ENCODE data around the gene ZFYVE28. TPM values are rescaled to one million over a fixed set of nuclear protein-coding genes. Genes with fewer than 3 reads are reported as not detected.

The ZFYVE28 gene
- total and polyA plus RNA-seq, 10 of the 15 experiments (the other 5 are each of a cell fraction or from before 2014, with no cell fraction given): 0.06 to 1.9 (median 0.22) TPM; not detected in 1

DNA sequence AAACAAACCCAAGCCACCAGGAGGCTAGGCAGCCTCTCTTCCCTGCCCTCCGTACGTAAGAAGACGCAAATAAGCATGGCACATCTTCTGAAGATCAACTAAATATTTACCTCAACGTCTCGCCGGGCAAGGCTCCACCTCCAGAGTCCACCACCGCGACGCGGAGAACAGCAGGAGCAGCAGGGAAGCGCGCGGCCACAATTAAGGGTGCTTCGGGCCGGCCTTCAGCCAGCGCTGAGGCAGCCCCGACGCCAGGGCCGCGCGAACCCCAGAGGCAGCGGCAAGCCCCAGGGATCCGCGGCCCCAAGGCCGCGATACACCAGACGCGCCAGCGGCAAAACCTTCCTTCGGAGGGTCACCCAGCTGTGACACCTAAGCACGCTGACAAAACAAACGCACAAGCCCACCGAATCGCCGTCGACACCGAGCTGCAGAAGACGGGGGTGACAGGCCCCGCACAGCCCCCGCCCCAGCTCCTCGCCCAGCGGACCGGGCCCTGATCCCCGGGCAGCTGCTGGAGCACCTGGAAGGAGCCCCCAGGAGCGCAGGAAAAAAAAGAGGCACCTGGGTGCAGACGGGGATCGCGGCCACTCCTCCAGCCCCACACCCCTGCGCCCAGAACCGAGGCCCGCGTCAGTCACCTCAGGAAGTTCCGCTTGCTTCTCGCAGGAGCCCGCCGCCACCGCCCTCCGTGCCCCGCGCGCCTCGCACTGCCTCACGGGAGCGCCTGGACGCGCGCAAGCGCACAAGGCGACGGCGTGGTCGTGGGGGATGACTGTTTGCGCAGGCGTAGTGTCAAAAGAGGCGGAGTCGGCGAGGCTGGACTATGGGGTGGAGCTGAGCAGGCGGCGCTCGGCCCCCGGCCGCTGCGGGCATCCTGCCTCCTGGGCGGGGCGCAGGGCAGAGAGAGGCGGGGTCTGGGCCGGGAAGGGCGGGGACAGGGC lies 176.8 kb downstream of the ZFYVE28 start, which contains the start of the genes HAUS3 and POLN:
Gene HAUS3 (minus strand): TSS at position 712 of the 944 bp plus-strand sequence. CDS start 1,175 bp downstream, outside the sequence.
Gene POLN (minus strand): TSS at position 712 of the 944 bp plus-strand sequence. CDS start 12,890 bp downstream, outside the sequence.
- peak within 1 kb of the TSS; percentile 78 for H3K4me3 ChIP-seq
- in situ Hi-C loops (cut with MboI) (no loop called here), intact Hi-C loops (cut with micrococcal nuclease; ENCODE audit: unreplicated experiment) (loop anchor here (1.0 to 5.0 kb wide), 4 partner anchors 21 to 226 kb away; partner anchors contain the start of genes MXD4 and RNF4)
- CTCF ChIA-PET: interaction anchor here (0.7 to 2.6 kb wide), 5 partner anchors 9 to 179 kb away, joined by 3 to 16 read pairs (median 4); no protein-coding TSS in a partner anchor
- RAD21 ChIA-PET (ENCODE audit: unreplicated experiment): interaction anchor here (0.6 to 2.7 kb wide), 8 partner anchors 9 to 227 kb away, joined by 3 to 9 read pairs (median 4); partner anchors contain the start of gene RNF4
- H3K4me1 ChIP-seq (ENCODE audit: control insufficient read depth, insufficient read depth, low read length): peaks cover 6% of the 10 kb centered on the region; the same call in 1 of the 2 replicates
- no peaks in the 10 kb centered on the region for H4K20me1 ChIP-seq (ENCODE audit: control insufficient read depth, insufficient read depth)
- POLR2A ChIA-PET: interaction anchor here (0.6 to 2.2 kb wide), 6 partner anchors 9 to 545 kb away, joined by 3 to 9 read pairs (median 4); no protein-coding TSS in a partner anchor
- peak within 1 kb of the TSS; percentile 90 for H3K9ac ChIP-seq (ENCODE audit: control insufficient read depth, insufficient read depth, low read length)
- H3K36me3 ChIP-seq (ENCODE audit: control insufficient read depth in 2 of 2, insufficient read depth in 2 of 2, low read length in 1 of 2): no peaks in the 10 kb centered on the region
- H3K27ac ChIP-seq (ENCODE audit: control insufficient read depth, insufficient read depth): peak within 1 kb of the TSS; percentile 70
- peak within 1 kb of the TSS; percentile 82 for H2AFZ ChIP-seq (ENCODE audit: control insufficient read depth, low read depth, low read length)
- FAIRE-seq (peak; percentile 86), ATAC-seq (peak; percentile 95), DNase-seq (ENCODE audit: low read depth, low spot score) (peak; percentile 94)
- SMC1A ChIA-PET (ENCODE audit: uncharacterized antibody, unreplicated experiment): interaction anchor here (1.3 to 5.0 kb wide), 5 partner anchors 10 to 227 kb away, joined by 5 to 43 read pairs (median 9); partner anchors contain the start of gene RNF4
- no peaks in the 10 kb centered on the region for H3K9me3 ChIP-seq (replicated peaks; ENCODE audit: control insufficient read depth, insufficient read depth, low read length)
- peak within 1 kb of the TSS; percentile 84 for H3K4me2 ChIP-seq (ENCODE audit: control insufficient read depth, insufficient read depth)
- under 1% methylated on average over 77 of the region's 88 CpGs for WGBS (ENCODE audit: insufficient coverage, insufficient replicate concordance, low lambda C conversion rate, missing lambda C conversion rate)
- peaks cover 50% of the 10 kb centered on the region for H3K79me2 ChIP-seq (ENCODE audit: control insufficient read depth, insufficient read depth, low read length)
- H3K27me3 ChIP-seq (replicated peaks in 1 of 2; ENCODE audit: control insufficient read depth in 2 of 2, insufficient read depth in 2 of 2, low read length in 1 of 2): no peaks in the 10 kb centered on the region
- BruUV-seq (replicated peaks): no TSS peak
- TF ChIP-seq MXI1 (IDR thresholded peaks at IDR 0.05; ENCODE audit: low read depth, low read length) (peak; percentile 89), BACH1 (IDR thresholded peaks at IDR 0.05; ENCODE audit: borderline replicate concordance) (peak; percentile 63; the same call in 1 of the 2 replicates), NBN (IDR thresholded peaks at IDR 0.05) (peak; percentile 69; the same call in 1 of the 2 replicates), HCFC1 (IDR thresholded peaks at IDR 0.05; ENCODE audit: low read length) (peak; percentile 57), POLR2AphosphoS5 (IDR thresholded peaks at IDR 0.05; ENCODE audit: low read length) (peak; percentile 74), CREB1 (IDR thresholded peaks at IDR 0.05; ENCODE audit: low read depth) (peak; percentile 6; the same call in 1 of the 2 replicates), ZNF207 (IDR thresholded peaks at IDR 0.05; ENCODE audit: borderline replicate concordance) (0 out of 2 replicates have a peak, but pooled peaks have one; percentile 19), TAF1 (IDR thresholded peaks at IDR 0.05; ENCODE audit: borderline replicate concordance, low read depth, low read length) (peak; percentile 69; the same call in 1 of the 2 replicates), CHD2 (IDR thresholded peaks at IDR 0.05; ENCODE audit: borderline replicate concordance, low read depth, low read length) (peak; percentile 52; the same call in 1 of the 2 replicates), SUPT20H (IDR thresholded peaks at IDR 0.05; ENCODE audit: borderline replicate concordance, control insufficient read depth, low read depth, low read length) (no peak), NRF1 (conservative IDR thresholded peaks at IDR 0.05; ENCODE audit: low read depth, low read length) (peak; percentile 92), POLR2A (IDR thresholded peaks at IDR 0.05; ENCODE audit: low read depth, low read length) (peak; percentile 92), DPF2 (IDR thresholded peaks at IDR 0.05) (peak; percentile 34; the same call in 1 of the 2 replicates), EZH2 (IDR thresholded peaks at IDR 0.05; ENCODE audit: borderline replicate concordance, control insufficient read depth, low read depth, low read length) (no peak), YY1 (IDR thresholded peaks at IDR 0.05; ENCODE audit: low read depth, low read length) (peak; percentile 40; the same call in 1 of the 2 replicates), POLR2AphosphoS2 (IDR thresholded peaks at IDR 0.05; ENCODE audit: low read depth, low read length) (peak; percentile 55; the same call in 1 of the 2 replicates), BHLHE40 (IDR thresholded peaks at IDR 0.05; ENCODE audit: borderline replicate concordance in 1 of 2, low read depth in 2 of 2, low read length in 1 of 2) (peak in 1 of 2 experiments; percentile 38; a peak in 2 of 4 replicates), SP1 (IDR thresholded peaks at IDR 0.05; ENCODE audit: low read depth, low read length) (peak; percentile 42), SMARCA5 (IDR thresholded peaks at IDR 0.05) (no peak), ZNF274 (IDR thresholded peaks at IDR 0.05; ENCODE audit: insufficient read depth, insufficient read length) (no peak), CREM (IDR thresholded peaks at IDR 0.05; ENCODE audit: low read depth) (0 out of 2 replicates have a peak, but pooled peaks have one; percentile 7), LARP7 (IDR thresholded peaks at IDR 0.05) (peak; percentile 72; the same call in 1 of the 2 replicates), IKZF1 (conservative IDR thresholded peaks at IDR 0.05) (peak; percentile 87; the same call in 1 of the 2 replicates)
- TF ChIP-seq, protein P1, sequence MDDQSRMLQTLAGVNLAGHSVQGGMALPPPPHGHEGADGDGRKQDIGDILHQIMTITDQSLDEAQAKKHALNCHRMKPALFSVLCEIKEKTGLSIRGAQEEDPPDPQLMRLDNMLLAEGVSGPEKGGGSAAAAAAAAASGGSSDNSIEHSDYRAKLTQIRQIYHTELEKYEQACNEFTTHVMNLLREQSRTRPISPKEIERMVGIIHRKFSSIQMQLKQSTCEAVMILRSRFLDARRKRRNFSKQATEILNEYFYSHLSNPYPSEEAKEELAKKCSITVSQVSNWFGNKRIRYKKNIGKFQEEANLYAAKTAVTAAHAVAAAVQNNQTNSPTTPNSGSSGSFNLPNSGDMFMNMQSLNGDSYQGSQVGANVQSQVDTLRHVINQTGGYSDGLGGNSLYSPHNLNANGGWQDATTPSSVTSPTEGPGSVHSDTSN (IDR thresholded peaks at IDR 0.05; ENCODE audit: insufficient replicate concordance, low read depth, low read length): peak; percentile 33

Measured in GM12878 (cell line).